Measurements from ENCODE around the gene RIIAD1.

DNA sequence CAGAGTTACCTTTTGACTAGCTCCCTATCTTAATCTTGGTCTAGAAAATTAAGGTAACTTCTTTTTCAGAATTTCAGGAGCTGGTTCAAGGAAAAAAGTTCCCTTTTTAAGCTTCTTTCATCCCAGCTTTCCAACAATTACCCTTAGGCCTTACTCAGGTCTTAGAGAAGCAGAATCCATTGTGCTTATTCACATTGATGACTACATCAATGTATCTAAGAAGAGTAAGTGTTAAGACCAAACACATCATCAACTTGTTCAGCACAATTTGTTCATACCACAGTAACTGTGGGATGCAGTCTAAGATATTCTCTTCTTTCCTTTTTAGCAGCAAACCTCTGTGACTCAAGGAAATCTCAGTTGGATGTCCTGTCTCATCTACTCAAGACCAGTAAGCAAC is 37.9 kb downstream of the RIIAD1 start:
- TF ChIP-seq POLR2A (IDR thresholded peaks at IDR 0.05), result no peak
- TF ChIP-seq, protein P1, sequence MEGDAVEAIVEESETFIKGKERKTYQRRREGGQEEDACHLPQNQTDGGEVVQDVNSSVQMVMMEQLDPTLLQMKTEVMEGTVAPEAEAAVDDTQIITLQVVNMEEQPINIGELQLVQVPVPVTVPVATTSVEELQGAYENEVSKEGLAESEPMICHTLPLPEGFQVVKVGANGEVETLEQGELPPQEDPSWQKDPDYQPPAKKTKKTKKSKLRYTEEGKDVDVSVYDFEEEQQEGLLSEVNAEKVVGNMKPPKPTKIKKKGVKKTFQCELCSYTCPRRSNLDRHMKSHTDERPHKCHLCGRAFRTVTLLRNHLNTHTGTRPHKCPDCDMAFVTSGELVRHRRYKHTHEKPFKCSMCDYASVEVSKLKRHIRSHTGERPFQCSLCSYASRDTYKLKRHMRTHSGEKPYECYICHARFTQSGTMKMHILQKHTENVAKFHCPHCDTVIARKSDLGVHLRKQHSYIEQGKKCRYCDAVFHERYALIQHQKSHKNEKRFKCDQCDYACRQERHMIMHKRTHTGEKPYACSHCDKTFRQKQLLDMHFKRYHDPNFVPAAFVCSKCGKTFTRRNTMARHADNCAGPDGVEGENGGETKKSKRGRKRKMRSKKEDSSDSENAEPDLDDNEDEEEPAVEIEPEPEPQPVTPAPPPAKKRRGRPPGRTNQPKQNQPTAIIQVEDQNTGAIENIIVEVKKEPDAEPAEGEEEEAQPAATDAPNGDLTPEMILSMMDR (IDR thresholded peaks at IDR 0.05), result no peak

All from adrenal gland (tissue), 5 donors.